DOHH2 (cell line): ENCODE results near the gene TFF2.

Experiments
- H3F3A ChIP-seq: fragments of 200-600 bp; sonication (generic), shearing (Covaris generic); 2 replicates; pipeline ENCODE4 v1.6.0; 2016; ENCODE audit warnings: antibody characterized with exemption, mild to moderate bottlenecking; ENCODE audit not compliant: control insufficient read depth, insufficient read depth
- H3K27ac ChIP-seq: fragments of 200-600 bp; sonication (generic); 2 replicates; pipeline ENCODE4 v1.5.1; 2014; ENCODE audit warnings: low read depth, mild to moderate bottlenecking, low read length, moderate library complexity
- H3K27me3 ChIP-seq: fragments of 200-600 bp; sonication (generic); 2 replicates; pipeline ENCODE4 v1.6.1; 2014; ENCODE audit warnings: mild to moderate bottlenecking, low read length, mixed read lengths; ENCODE audit not compliant: control insufficient read depth
- H3K36me3 ChIP-seq: fragments of 200-600 bp; sonication (generic); 2 replicates; pipeline ENCODE4 v1.6.1; 2014; ENCODE audit warnings: mild to moderate bottlenecking, low read length, moderate library complexity, mixed read lengths; ENCODE audit not compliant: control insufficient read depth
- H3K4me1 ChIP-seq: fragments of 200-600 bp; sonication (generic); 2 replicates; pipeline ENCODE4 v1.6.1; 2014; ENCODE audit warnings: mild to moderate bottlenecking, low read length, mixed read lengths; ENCODE audit not compliant: control insufficient read depth
- H3K4me2 ChIP-seq: fragments of 200-600 bp; sonication (generic); 2 replicates; pipeline ENCODE4 v1.6.0; 2014; ENCODE audit warnings: mild to moderate bottlenecking, low read length, moderate library complexity
- H3K4me3 ChIP-seq: fragments of 200-600 bp; sonication (generic); 2 replicates; pipeline ENCODE4 v1.5.1; 2014; ENCODE audit warnings: mild to moderate bottlenecking, low read length, mixed read lengths
- H3K79me2 ChIP-seq: fragments of 200-600 bp; sonication (generic); 2 replicates; pipeline ENCODE4 v1.6.1; 2014; ENCODE audit warnings: mild to moderate bottlenecking, low read length, mixed read lengths; ENCODE audit not compliant: control insufficient read depth
- H3K9me2 ChIP-seq: fragments of 200-600 bp; sonication (generic); replicated peaks from 2 replicates; pipeline ENCODE4 v1.6.1; 2014; ENCODE audit warnings: mild to moderate bottlenecking, low read length, mixed read lengths; ENCODE audit not compliant: control insufficient read depth
- H3K9me3 ChIP-seq: fragments of 200-600 bp; sonication (generic); 2 replicates; pipeline ENCODE4 v1.6.1; 2014; ENCODE audit warnings: antibody characterized with exemption, low read length, mixed read lengths; ENCODE audit not compliant: control insufficient read depth, insufficient read depth
- H4K20me1 ChIP-seq: fragments of 200-600 bp; sonication (generic); 2 replicates; pipeline ENCODE4 v1.6.0; 2014; ENCODE audit warnings: low read depth, mild to moderate bottlenecking, antibody characterized with exemption, low read length, moderate library complexity; ENCODE audit not compliant: control insufficient read depth, insufficient read depth
- EZH2phosphoT487 ChIP-seq: fragments of 200-600 bp; sonication (generic); IDR thresholded peaks from 2 replicates; pipeline ENCODE4 v1.6.1; 2017; ENCODE audit warnings: borderline replicate concordance, mild to moderate bottlenecking, antibody characterized with exemption, low read length, moderate library complexity, mixed read lengths
- TF ChIP-seq, protein P1 (sequence below): fragments of 200-600 bp; sonication (generic); IDR thresholded peaks from one replicate; pipeline ENCODE4 v1.5.1; 2014; ENCODE audit warnings: antibody characterized with exemption, mild to moderate bottlenecking, low read depth, low read length; ENCODE audit not compliant: poor library complexity, severe bottlenecking

The TFF2 gene

DNA sequence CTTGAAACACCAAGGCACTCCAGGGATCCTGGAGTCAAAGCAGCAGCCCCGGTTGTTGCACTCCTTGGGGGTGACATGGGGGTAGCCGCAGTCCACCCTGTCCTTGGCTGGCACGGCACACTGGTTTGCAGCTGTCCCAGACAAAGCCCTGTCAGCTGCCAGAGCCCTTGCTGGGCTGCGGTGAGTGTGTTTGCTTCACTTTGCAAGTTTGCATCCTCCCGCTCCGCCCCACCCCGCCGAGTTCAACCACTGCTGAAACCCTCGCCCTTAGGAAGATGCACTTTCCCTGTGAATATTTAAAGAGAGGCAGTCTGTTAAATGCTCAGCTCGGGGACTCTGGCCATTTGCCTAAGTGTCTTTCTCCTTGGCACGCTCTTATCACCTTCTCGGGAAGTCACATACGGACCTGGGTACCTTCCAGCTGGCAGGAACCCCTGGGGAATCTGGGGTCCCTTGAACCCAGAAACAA is 37.3 kb downstream of the TFF2 start:
- no peaks in the 10 kb centered on the region for H3K9me2 ChIP-seq
- no peaks in the 10 kb centered on the region for H3K36me3 ChIP-seq
- peaks cover 7% of the 10 kb centered on the region for H3K27me3 ChIP-seq
- no peak overlapping the region for H3K27ac ChIP-seq
- no peak for TF ChIP-seq EZH2phosphoT487
- TF ChIP-seq, protein P1, sequence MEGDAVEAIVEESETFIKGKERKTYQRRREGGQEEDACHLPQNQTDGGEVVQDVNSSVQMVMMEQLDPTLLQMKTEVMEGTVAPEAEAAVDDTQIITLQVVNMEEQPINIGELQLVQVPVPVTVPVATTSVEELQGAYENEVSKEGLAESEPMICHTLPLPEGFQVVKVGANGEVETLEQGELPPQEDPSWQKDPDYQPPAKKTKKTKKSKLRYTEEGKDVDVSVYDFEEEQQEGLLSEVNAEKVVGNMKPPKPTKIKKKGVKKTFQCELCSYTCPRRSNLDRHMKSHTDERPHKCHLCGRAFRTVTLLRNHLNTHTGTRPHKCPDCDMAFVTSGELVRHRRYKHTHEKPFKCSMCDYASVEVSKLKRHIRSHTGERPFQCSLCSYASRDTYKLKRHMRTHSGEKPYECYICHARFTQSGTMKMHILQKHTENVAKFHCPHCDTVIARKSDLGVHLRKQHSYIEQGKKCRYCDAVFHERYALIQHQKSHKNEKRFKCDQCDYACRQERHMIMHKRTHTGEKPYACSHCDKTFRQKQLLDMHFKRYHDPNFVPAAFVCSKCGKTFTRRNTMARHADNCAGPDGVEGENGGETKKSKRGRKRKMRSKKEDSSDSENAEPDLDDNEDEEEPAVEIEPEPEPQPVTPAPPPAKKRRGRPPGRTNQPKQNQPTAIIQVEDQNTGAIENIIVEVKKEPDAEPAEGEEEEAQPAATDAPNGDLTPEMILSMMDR, result no peak
- H3K79me2 ChIP-seq, result no peaks in the 10 kb centered on the region
- H3K4me3 ChIP-seq, result no peak overlapping the region
- no peaks in the 10 kb centered on the region for H3K9me3 ChIP-seq
- no peaks in the 10 kb centered on the region for H3F3A ChIP-seq
- H3K4me2 ChIP-seq, result no peak overlapping the region
- no peaks in the 10 kb centered on the region for H3K4me1 ChIP-seq
- no peaks in the 10 kb centered on the region for H4K20me1 ChIP-seq

DNA sequence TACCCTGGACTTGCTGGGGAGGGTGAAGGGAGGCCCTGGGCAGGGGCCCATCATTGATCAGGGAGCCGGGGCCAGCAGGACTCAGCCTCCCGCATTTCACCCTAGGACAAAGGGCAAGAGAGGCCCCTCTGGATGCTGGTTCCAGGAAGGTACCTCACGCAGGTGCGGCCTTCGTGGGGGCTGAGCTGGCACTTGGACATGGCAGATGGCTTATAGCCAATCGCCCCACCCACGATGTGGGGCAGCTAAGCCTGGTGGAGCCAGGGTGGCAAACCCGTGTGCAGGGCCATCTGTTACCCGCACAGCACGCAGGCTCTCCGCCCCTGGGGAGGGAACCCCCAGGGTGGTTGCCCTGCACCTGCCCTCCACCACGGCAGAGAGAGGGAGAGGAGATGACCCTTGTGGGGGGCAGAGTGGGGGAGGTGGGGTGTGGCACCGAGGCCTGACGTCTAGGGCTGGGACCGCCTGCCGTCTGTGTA is 38.1 kb downstream of the TFF2 start:
- no peaks in the 10 kb centered on the region for H3K36me3 ChIP-seq
- TF ChIP-seq, protein P1, result no peak
- no peak for TF ChIP-seq EZH2phosphoT487
- no peaks in the 10 kb centered on the region for H3K79me2 ChIP-seq
- no peaks in the 10 kb centered on the region for H3F3A ChIP-seq
- no peaks in the 10 kb centered on the region for H3K9me2 ChIP-seq
- no peaks in the 10 kb centered on the region for H3K4me1 ChIP-seq
- H3K9me3 ChIP-seq, result no peaks in the 10 kb centered on the region
- no peak overlapping the region for H3K4me2 ChIP-seq
- H3K27me3 ChIP-seq, result peaks cover 10% of the 10 kb centered on the region
- H4K20me1 ChIP-seq, result no peaks in the 10 kb centered on the region
- no peak overlapping the region for H3K27ac ChIP-seq
- H3K4me3 ChIP-seq, result no peak overlapping the region

DNA sequence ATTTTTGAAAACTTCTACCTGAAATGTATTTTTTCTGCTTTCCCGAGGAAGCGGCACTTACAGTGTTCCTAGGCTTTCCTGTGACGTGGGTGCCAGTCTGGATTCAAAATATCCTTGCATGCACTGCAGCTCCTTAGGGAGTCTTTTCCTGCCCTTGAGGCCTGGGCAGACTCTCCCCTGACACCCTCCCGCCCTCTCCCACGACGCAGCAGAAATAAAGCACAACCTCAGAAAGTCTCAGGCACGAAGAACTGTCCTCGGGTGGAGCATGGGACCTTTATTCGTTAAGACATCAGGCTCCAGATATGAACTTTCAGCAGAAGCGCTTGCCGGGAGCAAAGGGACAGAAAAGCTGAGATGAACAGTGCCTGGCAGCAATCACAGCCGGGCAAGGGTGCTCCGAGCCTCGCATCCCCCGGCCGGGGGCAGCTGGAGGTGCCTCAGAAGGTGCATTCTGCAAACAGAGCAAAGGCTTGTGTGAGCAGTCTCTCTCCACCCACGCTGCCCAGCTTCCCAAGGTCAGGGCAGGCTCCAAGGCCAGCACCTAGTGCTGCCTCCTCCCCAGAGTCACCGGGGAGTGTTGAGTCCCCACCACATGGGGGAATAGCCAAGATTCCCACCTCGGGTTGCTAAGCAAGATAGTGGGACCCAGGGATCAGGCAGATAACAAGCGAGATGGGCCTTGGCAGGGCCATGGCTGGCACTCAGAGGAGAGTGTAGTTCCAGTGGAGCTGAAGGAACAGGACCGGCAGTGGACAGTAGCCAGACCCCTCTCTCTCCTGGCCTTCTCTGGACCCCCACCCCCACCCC is 38.8 kb downstream of the TFF2 start:
- no peaks in the 10 kb centered on the region for H3K4me1 ChIP-seq
- H4K20me1 ChIP-seq, result no peaks in the 10 kb centered on the region
- no peak for TF ChIP-seq EZH2phosphoT487
- TF ChIP-seq, protein P1, result no peak

More for the DNA sequence above, 38.8 kb downstream of the TFF2 start:
- H3K79me2 ChIP-seq, result no peaks in the 10 kb centered on the region
- H3F3A ChIP-seq, result no peaks in the 10 kb centered on the region
- H3K27me3 ChIP-seq, result peaks cover 16% of the 10 kb centered on the region
- H3K27ac ChIP-seq, result no peak overlapping the region
- H3K9me2 ChIP-seq, result no peaks in the 10 kb centered on the region
- no peak overlapping the region for H3K4me3 ChIP-seq
- no peaks in the 10 kb centered on the region for H3K9me3 ChIP-seq
- no peak overlapping the region for H3K4me2 ChIP-seq
- no peaks in the 10 kb centered on the region for H3K36me3 ChIP-seq
